ENCODE results near the gene DNAAF3. TPM values are rescaled to one million over a fixed set of nuclear protein-coding genes. Genes with fewer than 3 reads are reported as not detected.

Gene DNAAF3
- total RNA-seq, 1 experiment from 2014 or later = 4.2 TPM

DNA sequence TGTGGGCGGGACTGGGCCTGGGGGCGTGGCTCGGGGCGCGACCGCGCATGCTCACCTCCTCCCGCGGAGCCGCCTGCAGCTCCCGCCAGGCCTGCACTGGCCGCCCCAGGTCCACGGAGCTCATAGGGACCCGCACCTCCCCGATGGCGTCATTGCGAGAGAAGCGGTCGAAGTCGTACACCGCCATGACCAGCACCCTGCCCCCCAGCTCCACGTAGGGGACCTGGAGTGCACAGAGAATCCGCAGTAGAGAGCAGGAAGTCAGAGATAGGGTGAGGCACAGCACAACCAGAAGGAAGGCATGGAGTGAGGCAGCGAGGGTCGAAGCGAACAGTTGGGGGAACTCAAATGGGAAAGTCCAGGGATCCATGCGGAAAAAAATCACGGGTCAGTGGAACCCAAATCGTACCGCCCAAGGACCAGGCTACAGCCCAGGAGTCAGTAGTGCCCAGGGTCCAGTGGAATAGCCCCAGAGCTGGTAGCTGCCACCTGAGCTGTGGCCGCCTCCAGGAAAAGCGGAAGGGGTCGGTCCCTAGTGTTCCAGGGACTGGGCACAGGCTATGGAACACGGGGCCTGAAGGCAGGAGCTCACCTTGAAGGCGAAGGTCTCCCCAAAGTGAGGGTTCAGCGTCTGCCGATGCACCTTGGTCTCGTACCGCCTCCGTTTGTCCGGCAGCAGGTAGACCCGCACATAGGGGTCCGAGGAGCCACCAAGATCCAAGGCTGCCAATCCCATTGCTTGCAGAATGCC is 8.9 kb upstream of the DNAAF3 start:
- no peaks in the 10 kb centered on the region for H3K9me3 ChIP-seq (ENCODE audit: low read depth, low read length, poor library complexity, severe bottlenecking)
- no TSS peak for BruUV-seq (replicated peaks)
- intact Hi-C loops (cut with micrococcal nuclease; ENCODE audit: unreplicated experiment) = loop anchor here (5.0 kb wide), 1 partner anchor 42 kb away; no protein-coding TSS in a partner anchor
- no peak overlapping the region for H3K4me3 ChIP-seq (ENCODE audit: low read depth, low read length, poor library complexity, severe bottlenecking)
- ChIA-PET POLR2A (ENCODE audit: low non-redundant PET) (no interaction called here), CTCF (no interaction called here)
- TF ChIP-seq EZH2 (IDR thresholded peaks at IDR 0.05; ENCODE audit: borderline replicate concordance, low read depth, low read length, poor library complexity, severe bottlenecking) = no peak
- TF ChIP-seq, protein P1, sequence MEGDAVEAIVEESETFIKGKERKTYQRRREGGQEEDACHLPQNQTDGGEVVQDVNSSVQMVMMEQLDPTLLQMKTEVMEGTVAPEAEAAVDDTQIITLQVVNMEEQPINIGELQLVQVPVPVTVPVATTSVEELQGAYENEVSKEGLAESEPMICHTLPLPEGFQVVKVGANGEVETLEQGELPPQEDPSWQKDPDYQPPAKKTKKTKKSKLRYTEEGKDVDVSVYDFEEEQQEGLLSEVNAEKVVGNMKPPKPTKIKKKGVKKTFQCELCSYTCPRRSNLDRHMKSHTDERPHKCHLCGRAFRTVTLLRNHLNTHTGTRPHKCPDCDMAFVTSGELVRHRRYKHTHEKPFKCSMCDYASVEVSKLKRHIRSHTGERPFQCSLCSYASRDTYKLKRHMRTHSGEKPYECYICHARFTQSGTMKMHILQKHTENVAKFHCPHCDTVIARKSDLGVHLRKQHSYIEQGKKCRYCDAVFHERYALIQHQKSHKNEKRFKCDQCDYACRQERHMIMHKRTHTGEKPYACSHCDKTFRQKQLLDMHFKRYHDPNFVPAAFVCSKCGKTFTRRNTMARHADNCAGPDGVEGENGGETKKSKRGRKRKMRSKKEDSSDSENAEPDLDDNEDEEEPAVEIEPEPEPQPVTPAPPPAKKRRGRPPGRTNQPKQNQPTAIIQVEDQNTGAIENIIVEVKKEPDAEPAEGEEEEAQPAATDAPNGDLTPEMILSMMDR (conservative IDR thresholded peaks at IDR 0.05; ENCODE audit: low read depth, low read length) = no peak
- no peak for DNase-seq (ENCODE audit: low spot score)
- H3K36me3 ChIP-seq (ENCODE audit: insufficient read depth, low read length, poor library complexity, severe bottlenecking) = no peaks in the 10 kb centered on the region
- H3K27ac ChIP-seq (ENCODE audit: low read depth, low read length, poor library complexity, severe bottlenecking) = no peak overlapping the region
- H3K4me1 ChIP-seq (ENCODE audit: insufficient read depth, low read length, poor library complexity, severe bottlenecking) = peaks cover 9% of the 10 kb centered on the region
- peaks cover 10% of the 10 kb centered on the region for H3K27me3 ChIP-seq (replicated peaks; ENCODE audit: insufficient read depth, low read depth, low read length, poor library complexity)

DNA sequence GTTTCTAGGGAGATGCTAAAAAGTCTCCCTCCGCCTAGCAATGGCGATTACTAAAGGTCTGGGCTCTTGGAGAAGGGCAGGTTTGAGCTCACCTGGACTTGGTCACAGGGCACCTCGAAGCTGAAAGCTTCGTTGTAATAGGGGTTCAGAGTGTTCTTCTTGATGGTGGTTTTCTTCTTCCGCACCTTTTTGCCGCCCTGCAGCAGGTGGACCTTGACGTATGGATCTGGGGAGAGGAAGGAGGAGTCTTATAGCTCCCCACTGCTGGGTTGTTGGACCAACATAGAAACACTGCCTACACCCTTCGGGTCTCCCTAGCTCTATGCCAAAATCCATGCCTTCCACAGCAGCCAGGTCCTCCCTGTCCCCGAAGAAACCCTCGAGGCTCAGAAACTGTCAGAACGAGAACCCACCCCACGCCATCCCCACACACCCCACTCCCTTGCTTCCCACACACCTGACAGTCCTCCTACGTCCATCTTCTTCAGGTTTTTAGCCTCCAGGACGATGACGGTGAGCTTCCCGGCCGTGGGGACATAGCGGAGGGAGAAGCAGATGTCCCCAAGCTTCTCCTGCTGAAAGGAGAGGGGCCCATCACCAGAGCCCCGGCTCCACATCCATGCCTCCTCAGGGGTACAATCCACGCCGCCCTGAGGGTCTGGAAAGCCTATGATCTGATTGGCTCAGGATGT is 8.2 kb upstream of the DNAAF3 start:
- CTCF ChIA-PET = no interaction called here
- no peak for DNase-seq (ENCODE audit: low spot score)
- H3K4me1 ChIP-seq (ENCODE audit: insufficient read depth, low read length, poor library complexity, severe bottlenecking) = peaks cover 4% of the 10 kb centered on the region
- H3K27ac ChIP-seq (ENCODE audit: low read depth, low read length, poor library complexity, severe bottlenecking) = no peak overlapping the region
- intact Hi-C loops (cut with micrococcal nuclease; ENCODE audit: unreplicated experiment) = loop anchor here (5.0 kb wide), 1 partner anchor 43 kb away; no protein-coding TSS in a partner anchor
- TF ChIP-seq, protein P1 (conservative IDR thresholded peaks at IDR 0.05; ENCODE audit: low read depth, low read length) = no peak
- TF ChIP-seq EZH2 (IDR thresholded peaks at IDR 0.05; ENCODE audit: borderline replicate concordance, low read depth, low read length, poor library complexity, severe bottlenecking) = no peak
- H3K9me3 ChIP-seq (ENCODE audit: low read depth, low read length, poor library complexity, severe bottlenecking) = no peaks in the 10 kb centered on the region
- H3K27me3 ChIP-seq (replicated peaks; ENCODE audit: insufficient read depth, low read depth, low read length, poor library complexity) = peaks cover 3% of the 10 kb centered on the region
- H3K4me3 ChIP-seq (ENCODE audit: low read depth, low read length, poor library complexity, severe bottlenecking) = peak overlapping the region; percentile 46
- POLR2A ChIA-PET (ENCODE audit: low non-redundant PET) = interaction anchor here (0.6 kb wide), 1 partner anchor 681 kb away, joined by 3 read pairs; no protein-coding TSS in a partner anchor
- no peaks in the 10 kb centered on the region for H3K36me3 ChIP-seq (ENCODE audit: insufficient read depth, low read length, poor library complexity, severe bottlenecking)
- BruUV-seq (replicated peaks) = no TSS peak

DNA sequence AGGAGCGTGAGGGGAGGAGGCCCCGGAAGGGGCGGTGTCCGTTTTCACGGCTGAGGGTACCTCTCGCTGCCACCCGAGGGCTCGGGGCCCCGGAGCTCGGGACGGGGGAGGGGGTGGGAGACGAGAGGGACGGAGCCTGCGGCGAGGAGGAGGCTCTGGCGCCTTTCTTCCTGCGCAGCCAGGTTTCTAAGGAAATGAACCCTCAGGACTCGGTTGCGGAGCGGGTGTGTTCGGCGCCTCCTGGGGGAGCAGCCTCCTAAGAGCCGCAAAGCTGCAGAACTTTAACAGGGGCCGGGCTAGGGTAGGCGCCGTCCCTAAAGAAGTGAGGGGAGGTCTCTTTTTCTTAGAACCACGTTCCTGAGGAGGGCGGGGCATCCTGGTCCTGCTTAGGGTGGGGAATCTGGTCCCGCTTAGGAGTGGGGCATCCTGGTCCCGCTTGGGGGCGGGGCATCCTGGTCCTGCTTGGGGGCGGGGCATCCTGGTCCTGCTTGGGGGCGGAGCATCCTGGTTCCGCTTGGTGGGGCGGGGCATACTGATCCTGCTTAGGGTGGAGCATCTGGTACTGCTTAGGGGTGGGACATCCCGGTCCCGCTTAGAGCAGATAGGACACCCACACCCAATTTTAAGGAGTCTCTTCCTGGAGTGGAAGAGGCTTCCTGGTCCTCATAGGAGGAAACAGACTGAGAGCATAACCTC is 7.4 kb upstream of the DNAAF3 start:
- intact Hi-C loops (cut with micrococcal nuclease; ENCODE audit: unreplicated experiment) = no loop called here
- POLR2A ChIA-PET (ENCODE audit: low non-redundant PET) = interaction anchor here (0.6 kb wide), 1 partner anchor 681 kb away, joined by 3 read pairs; no protein-coding TSS in a partner anchor
- H3K27me3 ChIP-seq (replicated peaks; ENCODE audit: insufficient read depth, low read depth, low read length, poor library complexity) = no peaks in the 10 kb centered on the region

More for the DNA sequence above, 7.4 kb upstream of the DNAAF3 start:
- no TSS peak for BruUV-seq (replicated peaks)
- H3K9me3 ChIP-seq (ENCODE audit: low read depth, low read length, poor library complexity, severe bottlenecking) = no peaks in the 10 kb centered on the region
- peak overlapping the region; percentile 46 for H3K4me3 ChIP-seq (ENCODE audit: low read depth, low read length, poor library complexity, severe bottlenecking)
- no peak overlapping the region for H3K27ac ChIP-seq (ENCODE audit: low read depth, low read length, poor library complexity, severe bottlenecking)
- TF ChIP-seq, protein P1 (conservative IDR thresholded peaks at IDR 0.05; ENCODE audit: low read depth, low read length) = no peak
- TF ChIP-seq EZH2 (IDR thresholded peaks at IDR 0.05; ENCODE audit: borderline replicate concordance, low read depth, low read length, poor library complexity, severe bottlenecking) = no peak
- DNase-seq (ENCODE audit: low spot score) = peak; percentile 88
- no peaks in the 10 kb centered on the region for H3K36me3 ChIP-seq (ENCODE audit: insufficient read depth, low read length, poor library complexity, severe bottlenecking)
- CTCF ChIA-PET = no interaction called here
- H3K4me1 ChIP-seq (ENCODE audit: insufficient read depth, low read length, poor library complexity, severe bottlenecking) = no peaks in the 10 kb centered on the region

All from A673 (cell line).